Body of pancreas (tissue), 4 donors: ENCODE measurements around the gene NR3C2. TPM values are rescaled to one million over a fixed set of nuclear protein-coding genes. Genes with fewer than 3 reads are reported as not detected.

Source experiments
- ATAC-seq: fragments of 150-250 bp; one replicate; pipeline ENCODE4 v1.9.1; 2016
- DNase-seq, 4 donors: peaks; one replicate each; pipeline ENCODE4 v3.0.0-alpha.2; 2019
- H3K27ac ChIP-seq, 4 donors: fragments of 200-600 bp; sonication (generic); 1 replicate in 3 of 4; 2 replicates in 1 of 4; pipeline versions ENCODE4 v1.5.1 to v1.6.1; 2016 to 2019; ENCODE audit warnings: mild to moderate bottlenecking in 1 of 4, mixed read lengths in 1 of 4, moderate library complexity in 1 of 4
- H3K27me3 ChIP-seq, 2 donors: fragments of 200-600 bp; sonication (generic); one replicate each; pipeline ENCODE4 v1.6.0; 2016; ENCODE audit warnings: mild to moderate bottlenecking in 1 of 2
- H3K36me3 ChIP-seq, 2 donors: fragments of 200-600 bp; sonication (generic); replicated peaks in 1 of 2; 2 replicates each; pipeline ENCODE4 v1.5.1; 2016; ENCODE audit warnings: low read depth in 2 of 2; ENCODE audit not compliant: insufficient read depth in 1 of 2
- H3K4me1 ChIP-seq: fragments of 200-600 bp; sonication (generic); one replicate; pipeline ENCODE4 v1.6.0; 2016
- H3K4me3 ChIP-seq, 2 donors: fragments of 200-600 bp; sonication (generic); 1 replicate in 1 of 2; 2 replicates in 1 of 2; pipeline ENCODE4 v1.5.1; 2016 to 2019
- H3K9me3 ChIP-seq, 3 donors: fragments of 200-600 bp; sonication (generic); 1 replicate in 2 of 3; 2 replicates in 1 of 3; pipeline ENCODE4 v1.5.1; 2016
- CTCF ChIP-seq, 7 experiments: fragments of 450-650 bp in 4 of 7; fragments of 200-600 bp in 3 of 7; sonication (generic) in 3 of 7; IDR thresholded peaks; one replicate each; pipeline ENCODE4 v1.5.1; 2016 to 2019; ENCODE audit warnings: antibody characterized with exemption in 7 of 7
- POLR2A ChIP-seq, 3 donors: fragments of 450-650 bp; IDR thresholded peaks; one replicate each; pipeline ENCODE4 v1.6.1; 2016; ENCODE audit warnings: antibody characterized with exemption in 3 of 3, mild to moderate bottlenecking in 2 of 3
- WGBS, 2 donors: methylation state at CpG; one replicate each; pipeline ENCODE4 v1.1.5; 2017; 5-methylcytosine and 5-hydroxymethylcytosine counted together
- intact Hi-C: fragments of 100-400 bp; cut with DNase I; formaldehyde crosslinking; loops from one replicate; pipeline ENCODE4 v1.15.1; 2023
- total RNA-seq, 2 donors: library from RNA; depleted of rRNA; stranded (reverse); fragments of >200 nt; gene quantifications; one replicate each; pipeline ENCODE4 v1.1.0, GENCODE V29; 2016

NR3C2 gene
- total RNA-seq, 2 donors from 2014 or later = 14.8 to 18.8 TPM

DNA sequence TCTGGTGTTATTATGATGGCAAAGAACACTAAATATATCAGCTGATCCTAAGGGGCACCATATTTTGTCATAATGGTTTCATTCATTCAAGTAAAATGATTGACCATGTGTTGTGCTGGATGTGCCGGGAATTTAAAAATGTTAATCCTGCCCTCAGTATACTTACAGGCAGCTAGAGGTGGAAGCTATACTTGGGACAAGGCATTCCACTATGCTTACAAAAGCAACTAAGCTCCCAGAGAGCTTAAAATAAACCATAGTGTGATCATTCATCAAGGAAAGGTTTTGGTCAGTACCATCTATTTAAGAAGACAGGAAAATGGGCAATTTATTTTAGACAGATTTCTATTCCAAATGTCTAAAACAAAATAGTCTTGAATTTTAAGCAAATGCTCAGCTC lies 46.4 kb downstream of the NR3C2 start:
- DNase-seq = no peak
- Histone ChIP-seq H3K27ac (no peak overlapping the region), H3K9me3 (no peaks in the 10 kb centered on the region), H3K4me3 (no peak overlapping the region), H3K27me3 (no peaks in the 10 kb centered on the region), H3K36me3 (no peaks in the 10 kb centered on the region), H3K4me1 (peaks cover 19% of the 10 kb centered on the region)
- no peak for ATAC-seq
- TF ChIP-seq POLR2A (IDR thresholded peaks at IDR 0.05) = no peak
- TF ChIP-seq CTCF (IDR thresholded peaks at IDR 0.05) = no peak
- WGBS, 2 donors = 93 to 100% methylated on average over 1 of the region's 1 CpG
- intact Hi-C loops = no loop called here

- H3K9me3 ChIP-seq = no peaks in the 10 kb centered on the region
- no peak for DNase-seq
- intact Hi-C loops = no loop called here
- no peak for ATAC-seq
- WGBS, 2 donors = 44 to 51% methylated on average over 1 of the region's 1 CpG
- H3K4me3 ChIP-seq = no peak overlapping the region
- H3K4me1 ChIP-seq = no peaks in the 10 kb centered on the region
- H3K36me3 ChIP-seq = no peaks in the 10 kb centered on the region
- no peak for TF ChIP-seq CTCF (IDR thresholded peaks at IDR 0.05)
- TF ChIP-seq POLR2A (IDR thresholded peaks at IDR 0.05) = no peak
- H3K27me3 ChIP-seq = no peaks in the 10 kb centered on the region
- no peak overlapping the region for H3K27ac ChIP-seq
Observed at GRCh38 chr4:148391056-148391455, 51.2 kb downstream of the NR3C2 start.

- TF ChIP-seq POLR2A (IDR thresholded peaks at IDR 0.05) (no peak), CTCF (IDR thresholded peaks at IDR 0.05) (no peak)
- intact Hi-C loops = no loop called here
- no peak for ATAC-seq
Observed at GRCh38 chr4:148390311-148390710, 51.9 kb downstream of the NR3C2 start.

GRCh38 chr4:148380291-148380690 lies 61.9 kb downstream of the NR3C2 start:
- no peaks in the 10 kb centered on the region for H3K36me3 ChIP-seq
- no peak overlapping the region for H3K27ac ChIP-seq
- no peaks in the 10 kb centered on the region for H3K9me3 ChIP-seq
- DNase-seq (no peak), ATAC-seq (no peak)
- 87 to 94% methylated on average over 4 of the region's 4 CpGs for WGBS, 2 donors
- intact Hi-C loops = no loop called here
- peaks cover 11% of the 10 kb centered on the region for H3K4me1 ChIP-seq
- no peak overlapping the region for H3K4me3 ChIP-seq
- TF ChIP-seq POLR2A (IDR thresholded peaks at IDR 0.05) (no peak), CTCF (IDR thresholded peaks at IDR 0.05) (no peak)
- no peaks in the 10 kb centered on the region for H3K27me3 ChIP-seq

More at GRCh38 chr4:148390311-148390710, 51.9 kb downstream of the NR3C2 start:
- H3K27ac ChIP-seq = no peak overlapping the region
- no peak for DNase-seq
- 87 to 89% methylated on average over 3 of the region's 3 CpGs for WGBS, 2 donors
- no peaks in the 10 kb centered on the region for H3K27me3 ChIP-seq
- H3K4me3 ChIP-seq = no peak overlapping the region
- peaks cover 2% of the 10 kb centered on the region for H3K4me1 ChIP-seq
- H3K36me3 ChIP-seq = no peaks in the 10 kb centered on the region
- no peaks in the 10 kb centered on the region for H3K9me3 ChIP-seq

DNA sequence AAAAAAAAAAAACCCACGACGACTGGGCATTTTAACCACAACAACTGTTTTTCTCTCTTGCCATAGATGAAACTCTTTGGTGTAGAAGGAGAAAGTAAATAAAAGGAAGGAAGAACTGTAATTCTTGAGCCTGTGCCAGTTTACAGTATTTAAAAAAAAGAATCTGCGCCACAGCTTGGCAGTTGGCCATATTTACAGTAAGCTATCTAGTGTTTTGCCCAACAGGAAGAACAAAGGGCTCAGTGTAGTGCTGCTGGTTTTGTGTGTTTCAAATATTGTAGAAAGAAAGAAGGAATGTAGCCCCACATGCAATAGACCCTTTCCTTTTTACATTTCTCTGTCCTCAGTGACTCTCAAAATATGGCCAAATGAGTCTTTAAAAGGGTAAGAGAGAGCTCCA lies 66.1 kb downstream of the NR3C2 start:
- H3K9me3 ChIP-seq = no peaks in the 10 kb centered on the region
- WGBS, 2 donors = 0 to 2% methylated on average over 3 of the region's 3 CpGs
- TF ChIP-seq CTCF (IDR thresholded peaks at IDR 0.05) (no peak), POLR2A (IDR thresholded peaks at IDR 0.05) (no peak)
- peak overlapping the region in 3 of 4 donors; percentile 35 to 76 (median 49) for H3K27ac ChIP-seq
- intact Hi-C loops = no loop called here
- ATAC-seq (peak; percentile 94), DNase-seq (peak; percentile 67 to 82 (median 75))
- H3K4me1 ChIP-seq = peaks cover 5% of the 10 kb centered on the region
- H3K4me3 ChIP-seq = no peak overlapping the region
- no peaks in the 10 kb centered on the region for H3K27me3 ChIP-seq
- no peaks in the 10 kb centered on the region for H3K36me3 ChIP-seq
